ENCODE data around the gene ATE1.
"Not testable (repeated sequence)": the region's sequence is repeated elsewhere in the genome, so short reads cannot be mapped to it uniquely, and the experiment has no call there.

The ATE1 gene

GRCh38 chr10:121732172-121732571 is 195.7 kb downstream of the ATE1 start:
- no peak for DNase-seq

GRCh38 chr10:121724282-121724681 is 203.5 kb downstream of the ATE1 start:
- DNase-seq, result no peak

GRCh38 chr10:121722665-121723064 is 205.2 kb downstream of the ATE1 start:
- DNase-seq, result no peak

GRCh38 chr10:121721257-121721656 is 206.6 kb downstream of the ATE1 start:
- no peak for DNase-seq

GRCh38 chr10:121715969-121716368 is 211.9 kb downstream of the ATE1 start:
- DNase-seq, result no peak

- DNase-seq, result no peak
Observed at GRCh38 chr10:121715076-121715475, 212.8 kb downstream of the ATE1 start.

- no peak for DNase-seq
Observed at GRCh38 chr10:121713486-121713885, 214.3 kb downstream of the ATE1 start.

GRCh38 chr10:121710971-121711370 is 216.9 kb downstream of the ATE1 start:
- no peak for DNase-seq

GRCh38 chr10:121710207-121710606 is 217.6 kb downstream of the ATE1 start:
- no peak for DNase-seq

GRCh38 chr10:121709675-121710073 is 218.2 kb downstream of the ATE1 start:
- no peak for DNase-seq

- no peak for DNase-seq
Observed at GRCh38 chr10:121708728-121709674, 218.8 kb downstream of the ATE1 start.

GRCh38 chr10:121702351-121703320 is 225.2 kb downstream of the ATE1 start:
- DNase-seq, result no peak

GRCh38 chr10:121700416-121700815 is 227.4 kb downstream of the ATE1 start:
- no peak for DNase-seq

GRCh38 chr10:121699703-121700102 is 228.1 kb downstream of the ATE1 start:
- not testable (repeated sequence) for DNase-seq

GRCh38 chr10:121698902-121699301 is 228.9 kb downstream of the ATE1 start:
- DNase-seq, result no peak

- no peak for DNase-seq
Observed at GRCh38 chr10:121698336-121698735, 229.5 kb downstream of the ATE1 start.

GRCh38 chr10:121696854-121697253 is 231.0 kb downstream of the ATE1 start:
- no peak for DNase-seq

GRCh38 chr10:121695731-121696464 is 231.9 kb downstream of the ATE1 start:
- no peak for DNase-seq

GRCh38 chr10:121694966-121695643 is 232.7 kb downstream of the ATE1 start:
- DNase-seq, result no peak

GRCh38 chr10:121694327-121694965 is 233.4 kb downstream of the ATE1 start:
- no peak for DNase-seq

- DNase-seq, result no peak
Observed at GRCh38 chr10:121692626-121693025, 235.2 kb downstream of the ATE1 start.

- no peak for DNase-seq
Observed at GRCh38 chr10:121690970-121691369, 236.9 kb downstream of the ATE1 start.

Data from NCI-H510A treated with DMSO at 0.1 percent for 48 hours (cell line).